Lung (tissue), 12 donors: ENCODE measurements around the gene KIF1B. TPM values are rescaled to one million over a fixed set of nuclear protein-coding genes. Genes with fewer than 3 reads are reported as not detected.

ENCODE experiments used
- ATAC-seq: fragments of 200-7000 bp; cut with Tn5 transposase; one replicate; pipeline ENCODE4 v1.9.1; 2020; ENCODE audit warnings: moderate number of reproducible peaks; ENCODE audit not compliant: insufficient read depth, low FRiP score
- DNase-seq, 3 donors: peaks; one replicate each; pipeline ENCODE4 v3.0.0-alpha.2; 2013 to 2017
- H3K27ac ChIP-seq, 2 donors: one replicate each; pipeline ENCODE4 v1.5.1; 2013; ENCODE audit warnings: mild to moderate bottlenecking in 2 of 2, moderate library complexity in 2 of 2, control low read depth in 1 of 2, inconsistent platforms in 1 of 2, low read depth in 1 of 2, low read length in 1 of 2
- H3K27me3 ChIP-seq, 3 donors: one replicate each; pipeline ENCODE4 v1.5.1; 2013; ENCODE audit warnings: low read length in 2 of 3; ENCODE audit not compliant: control insufficient read depth in 3 of 3, insufficient read depth in 3 of 3
- H3K36me3 ChIP-seq, 4 donors: one replicate each; pipeline ENCODE4 v1.5.1; 2013; ENCODE audit warnings: low read length in 4 of 4, mild to moderate bottlenecking in 1 of 4, moderate library complexity in 1 of 4; ENCODE audit not compliant: control insufficient read depth in 4 of 4, insufficient read depth in 4 of 4
- H3K4me1 ChIP-seq, 5 donors: one replicate each; pipeline ENCODE4 v1.5.1; 2013; ENCODE audit warnings: low read length in 5 of 5, mild to moderate bottlenecking in 2 of 5, moderate library complexity in 1 of 5; ENCODE audit not compliant: control insufficient read depth in 5 of 5, insufficient read depth in 5 of 5
- H3K4me3 ChIP-seq: one replicate; pipeline ENCODE4 v1.5.1; 2013; ENCODE audit warnings: mild to moderate bottlenecking, control low read depth, moderate library complexity
- H3K9ac ChIP-seq, 2 donors: one replicate each; pipeline ENCODE4 v1.5.1; 2013; ENCODE audit warnings: low read length in 2 of 2, control low read depth in 1 of 2; ENCODE audit not compliant: insufficient read depth in 1 of 2
- H3K9me3 ChIP-seq, 4 donors: one replicate each; pipeline ENCODE4 v1.5.1; 2013; ENCODE audit warnings: low read length in 3 of 4, mild to moderate bottlenecking in 1 of 4, moderate library complexity in 1 of 4; ENCODE audit not compliant: control insufficient read depth in 4 of 4, insufficient read depth in 3 of 4
- CTCF ChIP-seq: IDR thresholded peaks from 2 replicates; pipeline ENCODE4 v1.5.1; 2012; ENCODE audit warnings: mild to moderate bottlenecking; ENCODE audit errors: control extremely low read depth, extremely low read depth
- WGBS, 2 donors: extraction: QIAGEN DNeasy Blood & Tissue Kit; methylation state at CpG; one replicate each; pipeline ENCODE4 v1.1.7; 2013; 5-methylcytosine and 5-hydroxymethylcytosine counted together
- polyA plus RNA-seq, 2 donors: library from polyadenylated mRNA; stranded (reverse); fragments of 200-250 nt; gene quantifications; one replicate each; pipeline ENCODE4 v1.2.1, GENCODE V29; 2013
- total RNA-seq, 2 donors: library from RNA; depleted of rRNA in 1 of 2; stranded (reverse); fragments of >200 nt in 1 of 2; gene quantifications; one replicate each; pipeline ENCODE4 v1.2.1, GENCODE V29; 2014 to 2021
- donor health status: control.
- donor health status: control.
- donor health status: Bipolar disorder and iron deficiency.
- donor health status: healthy.
- donor health status: DM: yes; HTN: yes; CAD: no.

KIF1B gene
- total and polyA plus RNA-seq, 4 donors: 9.7 to 64.0 (median 24.4) TPM

- Histone ChIP-seq H3K27me3 (no peaks in the 10 kb centered on the region), H3K9me3 (no peaks in the 10 kb centered on the region), H3K4me1 (no peaks in the 10 kb centered on the region), H3K4me3 (no peak overlapping the region), H3K27ac (no peak overlapping the region), H3K9ac (no peak overlapping the region), H3K36me3 (peaks cover 10 to 32% (median 19%) of the 10 kb centered on the region in 4 donors)
- ATAC-seq: peak; percentile 89
- WGBS, 2 donors: 65 to 79% methylated on average over 3 of the region's 3 CpGs
- no peak for TF ChIP-seq CTCF
- DNase-seq: peak in 2 of 3 donors; percentile 9 to 10
Observed at GRCh38 chr1:10263450-10264082, 53.2 kb downstream of the KIF1B start.

- TF ChIP-seq CTCF: no peak
- 95 to 96% methylated on average over 4 of the region's 4 CpGs for WGBS, 2 donors
- H3K4me3 ChIP-seq: no peak overlapping the region
- no peak overlapping the region for H3K27ac ChIP-seq
- ATAC-seq (no peak), DNase-seq (no peak)
- peaks cover 9 to 29% (median 15%) of the 10 kb centered on the region in 4 donors for H3K36me3 ChIP-seq
- H3K9me3 ChIP-seq: no peaks in the 10 kb centered on the region
- H3K27me3 ChIP-seq: no peaks in the 10 kb centered on the region
- H3K9ac ChIP-seq: no peak overlapping the region
- H3K4me1 ChIP-seq: no peaks in the 10 kb centered on the region
Observed at GRCh38 chr1:10265027-10265426, 54.7 kb downstream of the KIF1B start.

GRCh38 chr1:10265900-10266299 is 55.5 kb downstream of the KIF1B start:
- Histone ChIP-seq H3K4me3 (no peak overlapping the region), H3K36me3 (peaks cover 9 to 27% (median 13%) of the 10 kb centered on the region in 4 donors), H3K27me3 (no peaks in the 10 kb centered on the region), H3K4me1 (no peaks in the 10 kb centered on the region), H3K9me3 (no peaks in the 10 kb centered on the region), H3K9ac (no peak overlapping the region), H3K27ac (no peak overlapping the region)
- no peak for DNase-seq
- no peak for ATAC-seq
- 95 to 99% methylated on average over 3 of the region's 3 CpGs for WGBS, 2 donors
- TF ChIP-seq CTCF: no peak

GRCh38 chr1:10267319-10267718 is 56.9 kb downstream of the KIF1B start:
- 94 to 95% methylated on average over 5 of the region's 5 CpGs for WGBS, 2 donors
- no peak overlapping the region for H3K27ac ChIP-seq
- no peaks in the 10 kb centered on the region for H3K9me3 ChIP-seq
- H3K36me3 ChIP-seq: peaks cover 5 to 18% (median 10%) of the 10 kb centered on the region in 4 donors
- H3K9ac ChIP-seq: no peak overlapping the region
- ATAC-seq (no peak), DNase-seq (no peak)
- no peaks in the 10 kb centered on the region for H3K27me3 ChIP-seq
- no peak for TF ChIP-seq CTCF
- H3K4me1 ChIP-seq: no peaks in the 10 kb centered on the region
- no peak overlapping the region for H3K4me3 ChIP-seq
